Thyroid gland (tissue), 4 donors: Measurements from ENCODE around the gene KRT6C.

Experiments used
- POLR2A ChIP-seq, 2 donors: fragments of 450-650 bp; IDR thresholded peaks; one replicate each; pipeline ENCODE4 v1.6.1; 2017; ENCODE audit warnings: antibody characterized with exemption in 2 of 2, mild to moderate bottlenecking in 2 of 2, moderate library complexity in 1 of 2
- TF ChIP-seq, protein P1 (sequence below), 6 experiments: fragments of 200-600 bp in 3 of 6; fragments of 450-650 bp in 3 of 6; sonication (generic) in 3 of 6; IDR thresholded peaks; one replicate each; pipeline ENCODE4 v1.5.1; 2016 to 2019; ENCODE audit warnings: antibody characterized with exemption in 6 of 6, mild to moderate bottlenecking in 2 of 6, inconsistent platforms in 1 of 6, moderate library complexity in 1 of 6

DNA sequence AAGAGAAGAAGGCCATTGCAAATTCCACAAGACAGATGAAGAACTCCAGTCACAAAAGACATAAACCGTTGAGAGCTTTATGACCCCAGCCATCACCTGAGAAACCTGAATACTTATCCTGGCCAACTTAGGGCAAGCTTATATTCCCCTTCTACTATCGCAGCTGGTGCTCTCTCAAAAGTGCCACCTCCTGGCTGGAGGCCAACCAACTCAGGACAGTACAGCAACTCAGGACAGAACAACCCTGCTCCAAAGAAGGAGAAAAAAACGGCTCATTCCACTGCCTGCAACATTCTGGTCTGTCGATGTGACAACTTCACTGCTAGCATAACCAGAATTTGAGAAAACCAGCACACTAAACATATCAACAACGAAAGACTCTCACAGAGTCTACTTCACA lies 11.9 kb downstream of the KRT6C start:
- TF ChIP-seq, protein P1, sequence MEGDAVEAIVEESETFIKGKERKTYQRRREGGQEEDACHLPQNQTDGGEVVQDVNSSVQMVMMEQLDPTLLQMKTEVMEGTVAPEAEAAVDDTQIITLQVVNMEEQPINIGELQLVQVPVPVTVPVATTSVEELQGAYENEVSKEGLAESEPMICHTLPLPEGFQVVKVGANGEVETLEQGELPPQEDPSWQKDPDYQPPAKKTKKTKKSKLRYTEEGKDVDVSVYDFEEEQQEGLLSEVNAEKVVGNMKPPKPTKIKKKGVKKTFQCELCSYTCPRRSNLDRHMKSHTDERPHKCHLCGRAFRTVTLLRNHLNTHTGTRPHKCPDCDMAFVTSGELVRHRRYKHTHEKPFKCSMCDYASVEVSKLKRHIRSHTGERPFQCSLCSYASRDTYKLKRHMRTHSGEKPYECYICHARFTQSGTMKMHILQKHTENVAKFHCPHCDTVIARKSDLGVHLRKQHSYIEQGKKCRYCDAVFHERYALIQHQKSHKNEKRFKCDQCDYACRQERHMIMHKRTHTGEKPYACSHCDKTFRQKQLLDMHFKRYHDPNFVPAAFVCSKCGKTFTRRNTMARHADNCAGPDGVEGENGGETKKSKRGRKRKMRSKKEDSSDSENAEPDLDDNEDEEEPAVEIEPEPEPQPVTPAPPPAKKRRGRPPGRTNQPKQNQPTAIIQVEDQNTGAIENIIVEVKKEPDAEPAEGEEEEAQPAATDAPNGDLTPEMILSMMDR (IDR thresholded peaks at IDR 0.05): no peak
- TF ChIP-seq POLR2A (IDR thresholded peaks at IDR 0.05): no peak
